Prostate gland (tissue), 2 donors: ENCODE results near the gene WDR93.

ENCODE experiments used
- CTCF ChIP-seq, 4 experiments: fragments of 200-600 bp in 2 of 4; fragments of 450-650 bp in 2 of 4; sonication (generic) in 2 of 4; IDR thresholded peaks; 1 replicate in 3 of 4; 2 replicates in 1 of 4; pipeline ENCODE4 v1.5.1; 2016 to 2019; ENCODE audit warnings: antibody characterized with exemption in 4 of 4, mild to moderate bottlenecking in 2 of 4, moderate library complexity in 2 of 4
- POLR2A ChIP-seq: fragments of 450-650 bp; IDR thresholded peaks from one replicate; pipeline ENCODE4 v1.6.1; 2016; ENCODE audit warnings: antibody characterized with exemption, mild to moderate bottlenecking
- POLR2AphosphoS5 ChIP-seq: sonication (generic); formaldehyde crosslinking; IDR thresholded peaks from one replicate; pipeline ENCODE4 v1.6.1; 2017; ENCODE audit warnings: antibody characterized with exemption

GRCh38 chr15:89732451-89733172 is 42.0 kb downstream of the WDR93 start:
- TF ChIP-seq CTCF (IDR thresholded peaks at IDR 0.05) = no peak
- TF ChIP-seq POLR2A = no peak
- TF ChIP-seq POLR2AphosphoS5 = no peak
